CD4-positive, CD25-positive, alpha-beta regulatory T cell (primary cell): ENCODE results near the gene ATN1. TPM values are rescaled to one million over a fixed set of nuclear protein-coding genes. Genes with fewer than 3 reads are reported as not detected.
"Not testable (repeated sequence)": the region's sequence is repeated elsewhere in the genome, so short reads cannot be mapped to it uniquely, and the experiment has no call there.

ENCODE experiments used
- ATAC-seq, 2 donors: fragments of 150-1000 bp; cut with Tn5 transposase; one replicate each; pipeline ENCODE4 v1.10.0; 2021; ENCODE audit warnings: low read depth in 2 of 2, moderate number of reproducible peaks in 2 of 2, moderate library complexity in 1 of 2
- DNase-seq, 3 donors: peaks; one replicate each; pipeline versions ENCODE4 v3.0.0 to v3.0.0-alpha.2; 2012 to 2022; ENCODE audit warnings: mixed read lengths in 1 of 3
- H3K27ac ChIP-seq: one replicate; pipeline ENCODE4 v1.7.0; 2013; ENCODE audit warnings: mild to moderate bottlenecking, low read length; ENCODE audit not compliant: insufficient read depth, poor library complexity, severe bottlenecking
- H3K27me3 ChIP-seq: one replicate; pipeline ENCODE4 v1.7.0; 2013; ENCODE audit warnings: low read length; ENCODE audit not compliant: control insufficient read depth, insufficient read depth
- H3K36me3 ChIP-seq: one replicate; pipeline ENCODE4 v1.7.0; 2013; ENCODE audit warnings: mild to moderate bottlenecking, low read length, moderate library complexity; ENCODE audit not compliant: control insufficient read depth, insufficient read depth
- H3K4me1 ChIP-seq: 2 replicates; pipeline ENCODE4 v1.7.0; 2013; ENCODE audit warnings: mild to moderate bottlenecking, low read length; ENCODE audit not compliant: insufficient read depth, control insufficient read depth, poor library complexity, severe bottlenecking
- H3K4me3 ChIP-seq: one replicate; pipeline ENCODE4 v1.7.0; 2013; ENCODE audit warnings: low read depth, mild to moderate bottlenecking, low read length, moderate library complexity
- H3K9me3 ChIP-seq, 2 experiments: 1 replicate in 1 of 2; 2 replicates in 1 of 2; pipeline ENCODE4 v1.7.0; 2013; ENCODE audit warnings: low read length in 2 of 2, mild to moderate bottlenecking in 1 of 2, moderate library complexity in 1 of 2; ENCODE audit not compliant: control insufficient read depth in 2 of 2
- H3K27ac Mint-ChIP-seq, 3 donors: one replicate each; pipeline ENCODE4 v1.8.0; 2020 to 2022; ENCODE audit warnings: mild to moderate bottlenecking in 3 of 3, mixed read lengths in 3 of 3, moderate library complexity in 2 of 3
- H3K27me3 Mint-ChIP-seq: one replicate; pipeline ENCODE4 v1.8.0; 2022; ENCODE audit warnings: mild to moderate bottlenecking, mixed read lengths
- H3K36me3 Mint-ChIP-seq: one replicate; pipeline ENCODE4 v1.8.0; 2020; ENCODE audit warnings: mixed read lengths
- H3K4me1 Mint-ChIP-seq, 4 donors: one replicate each; pipeline ENCODE4 v1.8.0; 2020 to 2022; ENCODE audit warnings: mixed read lengths in 4 of 4, mild to moderate bottlenecking in 1 of 4
- H3K4me3 Mint-ChIP-seq, 4 donors: one replicate each; pipeline ENCODE4 v1.8.0; 2020 to 2022; ENCODE audit warnings: mild to moderate bottlenecking in 4 of 4, mixed read lengths in 4 of 4, moderate library complexity in 3 of 4
- H3K9me3 Mint-ChIP-seq, 7 donors: one replicate each; pipeline ENCODE4 v1.8.0; 2020 to 2022; ENCODE audit warnings: mixed read lengths in 7 of 7, mild to moderate bottlenecking in 3 of 7, moderate library complexity in 2 of 7
- polyA plus RNA-seq, 4 donors: library from polyadenylated mRNA; unstranded; fragments of 300-500 nt; fragmentation: Illumina TruSeq; gene quantifications; one replicate each; pipeline ENCODE4 v1.2.3, GENCODE V29; 2021
- total RNA-seq: library from RNA; stranded (reverse); gene quantifications from one replicate; pipeline ENCODE4 v1.2.3, GENCODE V29; 2022

Gene ATN1
- total RNA-seq (27.5 TPM), polyA plus RNA-seq (under 1 TPM; 0.17 to 0.82 (median 0.53) TPM)

GRCh38 chr12:6927379-6928021 is at the start of gene ATN1:
Gene ATN1 (plus strand): TSS chr12:6927959. CDS start chr12:6934002, 6,043 bp downstream.
- H3K27ac Mint-ChIP-seq: peak within 1 kb of the TSS; percentile 94 to 96 (median 95)
- H3K36me3 Mint-ChIP-seq: no peaks in the 10 kb centered on the region
- H3K4me3 ChIP-seq: peak within 1 kb of the TSS; percentile 53
- no peaks in the 10 kb centered on the region for H3K9me3 Mint-ChIP-seq
- H3K4me1 Mint-ChIP-seq: peaks cover 6 to 61% (median 40%) of the 10 kb centered on the region in 4 donors
- H3K9me3 ChIP-seq: no peaks in the 10 kb centered on the region
- peak within 1 kb of the TSS; percentile 82 for H3K27ac ChIP-seq
- no peaks in the 10 kb centered on the region for H3K27me3 Mint-ChIP-seq
- H3K4me3 Mint-ChIP-seq: peak within 1 kb of the TSS; percentile 88 to 95 (median 94)
- H3K36me3 ChIP-seq: no peaks in the 10 kb centered on the region
- no peaks in the 10 kb centered on the region for H3K27me3 ChIP-seq
- peaks cover 37% of the 10 kb centered on the region for H3K4me1 ChIP-seq
- ATAC-seq (peak; percentile 18 to 38), DNase-seq (peak; percentile 42 to 44 (median 42))

- H3K9me3 ChIP-seq, H3K4me3 ChIP-seq, H3K4me1 ChIP-seq, H3K36me3 ChIP-seq, H3K9me3 Mint-ChIP-seq, H3K4me3 Mint-ChIP-seq, H3K4me1 Mint-ChIP-seq, DNase-seq, H3K27ac Mint-ChIP-seq, ATAC-seq, H3K36me3 Mint-ChIP-seq, H3K27ac ChIP-seq, H3K27me3 Mint-ChIP-seq, H3K27me3 ChIP-seq: not testable (repeated sequence)
Observed at GRCh38 chr12:6879824-6880223, 47.9 kb upstream of the ATN1 start.

GRCh38 chr12:6883252-6883651 is 44.5 kb upstream of the ATN1 start:
- Mint-ChIP-seq H3K27me3 (no peaks in the 10 kb centered on the region), H3K4me1 (peaks cover 0 to 5% (median 0%) of the 10 kb centered on the region in 4 donors), H3K27ac (no peak overlapping the region), H3K4me3 (no peak overlapping the region), H3K9me3 (no peaks in the 10 kb centered on the region), H3K36me3 (peaks cover 7% of the 10 kb centered on the region)
- H3K27ac ChIP-seq: no peak overlapping the region
- H3K4me1 ChIP-seq: no peaks in the 10 kb centered on the region
- no peaks in the 10 kb centered on the region for H3K9me3 ChIP-seq
- no peak overlapping the region for H3K4me3 ChIP-seq
- DNase-seq (no peak), ATAC-seq (no peak)
- peaks cover 6% of the 10 kb centered on the region for H3K36me3 ChIP-seq
- H3K27me3 ChIP-seq: no peaks in the 10 kb centered on the region

GRCh38 chr12:6883683-6884082 is 44.1 kb upstream of the ATN1 start:
- H3K9me3 Mint-ChIP-seq: no peaks in the 10 kb centered on the region
- H3K9me3 ChIP-seq: no peaks in the 10 kb centered on the region
- no peaks in the 10 kb centered on the region for H3K4me1 ChIP-seq
- H3K4me3 Mint-ChIP-seq: no peak overlapping the region
- H3K36me3 ChIP-seq: peaks cover 6% of the 10 kb centered on the region
- H3K27me3 ChIP-seq: no peaks in the 10 kb centered on the region
- H3K27me3 Mint-ChIP-seq: no peaks in the 10 kb centered on the region
- no peak overlapping the region for H3K27ac Mint-ChIP-seq
- no peak overlapping the region for H3K4me3 ChIP-seq
- peaks cover 0 to 5% (median 0%) of the 10 kb centered on the region in 4 donors for H3K4me1 Mint-ChIP-seq
- ATAC-seq (no peak), DNase-seq (no peak)
- H3K27ac ChIP-seq: no peak overlapping the region
- H3K36me3 Mint-ChIP-seq: peaks cover 7% of the 10 kb centered on the region

GRCh38 chr12:6884539-6884938 is 43.2 kb upstream of the ATN1 start:
- H3K9me3 ChIP-seq: no peaks in the 10 kb centered on the region
- H3K4me1 ChIP-seq: no peaks in the 10 kb centered on the region
- no peak overlapping the region for H3K27ac ChIP-seq
- H3K27me3 ChIP-seq: no peaks in the 10 kb centered on the region
- peaks cover 7% of the 10 kb centered on the region for H3K36me3 Mint-ChIP-seq
- H3K9me3 Mint-ChIP-seq: no peaks in the 10 kb centered on the region
- DNase-seq (no peak), ATAC-seq (no peak)
- peaks cover 6% of the 10 kb centered on the region for H3K36me3 ChIP-seq
- peaks cover 0 to 5% (median 0%) of the 10 kb centered on the region in 4 donors for H3K4me1 Mint-ChIP-seq
- no peak overlapping the region for H3K4me3 Mint-ChIP-seq
- no peak overlapping the region for H3K4me3 ChIP-seq
- no peak overlapping the region for H3K27ac Mint-ChIP-seq
- no peaks in the 10 kb centered on the region for H3K27me3 Mint-ChIP-seq

- not testable (repeated sequence) for H3K27me3 Mint-ChIP-seq, H3K9me3 ChIP-seq, H3K27ac ChIP-seq, H3K4me3 Mint-ChIP-seq, DNase-seq, H3K9me3 Mint-ChIP-seq, H3K4me3 ChIP-seq, H3K36me3 ChIP-seq, H3K27me3 ChIP-seq, H3K4me1 ChIP-seq, H3K36me3 Mint-ChIP-seq, ATAC-seq
- Mint-ChIP-seq H3K27ac (peak overlapping the region in 1 of 3 donors; percentile 89), H3K4me1 (peaks cover 3 to 17% (median 8%) of the 10 kb centered on the region in 4 donors)
Observed at GRCh38 chr12:6886206-6886999, 41.4 kb upstream of the ATN1 start.

GRCh38 chr12:6887460-6887859 is 40.3 kb upstream of the ATN1 start:
- Mint-ChIP-seq H3K27ac (no peak overlapping the region), H3K27me3 (no peaks in the 10 kb centered on the region), H3K4me1 (peaks cover 4 to 23% (median 10%) of the 10 kb centered on the region in 4 donors)

More at GRCh38 chr12:6887460-6887859, 40.3 kb upstream of the ATN1 start:
- Mint-ChIP-seq H3K9me3 (no peaks in the 10 kb centered on the region), H3K4me3 (no peak overlapping the region), H3K36me3 (peaks cover 7% of the 10 kb centered on the region)
- Histone ChIP-seq H3K4me3 (no peak overlapping the region), H3K27me3 (no peaks in the 10 kb centered on the region), H3K36me3 (peaks cover 6% of the 10 kb centered on the region), H3K9me3 (no peaks in the 10 kb centered on the region), H3K27ac (no peak overlapping the region), H3K4me1 (peaks cover 12% of the 10 kb centered on the region)
- ATAC-seq (no peak), DNase-seq (no peak)
